GM19397 (cell line): ENCODE measurements around the gene B3GAT1.

ENCODE experiments used
- ATAC-seq: cut with Tn5 transposase; IDR thresholded peaks from one replicate; pipeline ENCODE4 v1.9.1; 2021; ENCODE audit warnings: mild to moderate bottlenecking, moderate library complexity; ENCODE audit not compliant: unreplicated experiment

B3GAT1 gene

GRCh38 chr11:134393638-134394037 is 18.4 kb downstream of the B3GAT1 start:
- no peak for ATAC-seq

DNA sequence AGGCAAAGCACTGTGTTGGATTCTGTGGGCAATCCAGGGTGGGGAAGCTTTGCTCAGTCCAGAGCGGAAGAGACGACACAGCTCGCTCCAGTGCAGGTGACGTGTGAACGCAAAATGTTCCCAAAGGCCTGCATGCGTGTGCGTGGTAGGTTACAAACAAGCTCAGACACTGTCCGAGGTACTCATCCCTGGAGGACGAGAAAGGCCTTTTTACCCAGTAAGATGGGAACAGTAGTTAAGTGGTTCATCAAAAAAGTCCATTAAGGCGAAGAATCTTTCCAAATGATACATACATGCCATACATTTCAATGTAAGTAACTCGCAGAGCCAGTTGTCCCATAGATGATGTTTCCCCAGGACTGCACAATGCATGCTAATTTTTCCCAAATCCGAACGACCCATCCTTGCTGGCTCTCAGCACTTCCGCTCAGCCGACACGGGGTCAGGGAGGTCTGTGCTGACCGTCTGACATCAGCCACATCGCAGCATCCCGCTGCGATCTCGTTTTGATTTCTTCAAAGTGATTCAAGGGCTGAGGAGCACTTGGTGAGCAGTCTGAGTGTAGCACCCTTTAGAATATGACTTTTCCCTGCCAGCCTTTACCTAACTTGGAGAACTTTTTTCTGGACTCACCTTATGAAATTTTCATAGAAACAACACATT is 19.0 kb downstream of the B3GAT1 start:
- ATAC-seq = no peak

GRCh38 chr11:134391656-134392055 is 20.4 kb downstream of the B3GAT1 start:
- ATAC-seq = no peak

GRCh38 chr11:134390706-134391569 is 21.1 kb downstream of the B3GAT1 start:
- ATAC-seq = no peak

DNA sequence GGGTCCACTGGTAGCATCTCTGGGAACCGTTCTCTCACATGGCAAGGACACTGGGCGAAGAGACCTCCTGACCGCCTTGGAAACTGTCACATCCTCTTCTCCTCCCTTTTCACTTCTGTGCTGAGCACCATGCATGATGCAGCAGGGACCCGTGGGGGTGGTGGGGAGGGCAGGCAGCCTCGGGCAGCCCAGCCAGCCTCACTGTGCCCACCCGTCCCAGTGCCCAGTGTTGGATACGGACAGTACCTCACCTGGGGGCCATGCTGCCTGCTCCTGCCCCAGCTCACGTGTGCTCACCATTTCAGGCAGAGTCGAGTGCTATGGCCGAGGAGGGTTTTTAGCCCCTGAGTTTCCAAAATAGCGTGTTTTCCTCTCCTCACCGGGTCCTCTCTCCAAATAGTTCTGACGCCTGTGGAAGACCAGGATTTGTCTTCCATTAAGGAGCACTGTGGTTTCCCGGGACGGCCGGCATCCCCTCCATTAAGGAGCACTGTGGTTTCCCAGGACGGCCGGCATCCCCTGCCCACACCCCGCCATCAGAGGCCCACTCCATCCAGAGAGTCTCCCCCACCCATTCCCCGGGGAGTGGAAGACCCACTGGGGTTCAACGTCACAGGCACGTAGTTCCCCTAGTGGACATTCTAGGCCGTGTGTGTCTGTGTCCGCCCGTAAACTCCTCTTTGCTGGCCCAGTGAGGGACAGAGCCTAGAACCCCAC is 22.4 kb downstream of the B3GAT1 start:
- ATAC-seq = no peak

- no peak for ATAC-seq
These were observed 23.5 kb downstream of the B3GAT1 start for GRCh38 chr11:134388590-134388989.

DNA sequence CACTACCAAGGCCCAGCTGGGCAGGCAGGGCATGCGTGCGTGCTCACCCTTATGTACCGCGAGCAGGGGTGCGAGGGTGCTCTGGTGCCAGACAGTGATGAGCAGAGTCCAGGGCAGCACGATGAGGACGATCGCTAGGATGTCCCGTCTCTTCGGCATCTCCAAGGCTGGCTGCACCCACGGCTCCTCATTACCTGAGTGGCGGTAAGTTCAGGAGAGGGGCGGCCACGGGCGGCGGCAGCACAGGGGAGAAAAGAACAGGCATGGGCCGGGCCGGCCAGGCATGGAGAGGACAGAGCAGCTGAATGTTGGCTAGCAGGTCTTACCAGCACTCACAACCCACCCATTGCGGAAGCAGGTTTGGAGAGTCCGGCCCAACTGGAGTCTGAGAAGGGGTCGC is 24.5 kb downstream of the B3GAT1 start:
- no peak for ATAC-seq

DNA sequence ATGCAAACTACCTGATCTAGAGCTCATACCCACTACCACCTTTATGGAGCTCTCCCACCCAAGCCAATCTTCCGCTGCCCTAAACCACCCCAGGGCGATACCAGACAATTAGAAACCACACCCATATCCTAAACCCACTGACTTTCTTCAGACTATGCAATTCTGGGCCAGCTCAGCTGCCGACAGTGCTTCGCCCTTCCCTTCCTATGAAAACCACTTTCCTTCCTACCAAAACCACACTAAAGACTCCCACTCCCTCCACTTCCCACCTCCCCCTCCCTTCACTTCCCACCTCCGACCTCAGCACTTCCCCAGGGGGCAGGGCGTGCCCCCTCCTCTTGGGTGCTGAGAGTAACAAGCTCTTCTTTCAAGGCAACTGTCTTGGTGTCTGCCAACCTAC is 25.1 kb downstream of the B3GAT1 start:
- ATAC-seq = no peak

DNA sequence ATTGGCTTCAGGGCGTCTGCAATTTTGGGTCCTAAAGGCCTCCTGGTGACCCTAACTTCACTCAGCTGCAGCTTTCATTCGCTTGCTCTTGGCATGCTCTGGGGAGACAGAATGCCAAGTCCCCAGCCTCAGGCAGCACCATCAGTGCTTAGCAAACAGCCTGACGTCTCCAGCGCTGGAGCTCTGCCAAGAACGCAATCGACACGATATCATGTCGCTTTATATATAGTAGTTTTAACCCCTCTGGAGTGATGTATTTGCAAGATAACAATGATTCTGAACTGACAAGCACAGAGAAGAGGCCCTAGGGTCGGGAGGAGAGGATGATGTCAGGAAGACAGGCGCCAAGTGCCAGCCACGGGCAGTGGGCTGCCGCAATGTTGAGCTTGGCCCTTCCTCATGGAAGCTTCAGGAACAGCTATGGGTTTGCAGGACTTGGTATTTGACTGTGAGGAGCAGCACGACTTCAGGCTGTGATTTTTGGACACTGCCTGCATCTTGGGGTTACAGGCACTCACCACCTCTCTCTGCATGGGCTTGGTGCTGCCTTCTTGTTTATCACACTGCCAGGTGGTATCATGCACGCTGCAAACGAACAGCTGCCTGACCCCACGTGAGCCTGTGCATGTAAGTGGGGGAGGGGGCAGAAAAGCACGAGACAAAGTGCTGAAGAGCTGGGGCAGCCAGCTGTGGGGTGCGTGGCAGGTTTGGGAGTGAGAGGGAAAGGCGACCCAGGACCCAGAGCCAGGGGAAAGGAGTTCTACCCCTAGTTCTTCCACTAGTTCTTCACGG is 26.1 kb downstream of the B3GAT1 start:
- ATAC-seq = no peak

DNA sequence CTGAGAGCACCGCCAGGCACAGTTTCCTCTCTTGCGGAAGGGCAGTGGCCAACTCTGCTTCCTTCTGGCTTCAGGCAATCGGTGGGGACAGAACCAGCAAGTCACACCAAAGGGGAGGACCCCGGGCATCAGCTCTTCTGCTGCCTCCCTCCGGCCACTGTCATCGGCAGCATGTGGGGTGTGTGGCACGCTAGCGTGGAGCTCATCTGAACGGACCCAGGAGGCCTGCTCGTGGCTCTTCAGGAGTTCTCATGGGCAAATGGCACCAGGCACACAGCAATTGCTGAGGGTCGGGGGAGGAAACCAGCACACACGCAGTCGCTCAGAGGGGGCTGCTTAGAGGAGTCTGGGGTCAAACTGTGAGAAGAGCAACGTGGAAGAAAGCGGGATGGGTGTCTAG is 26.9 kb downstream of the B3GAT1 start:
- ATAC-seq = no peak

DNA sequence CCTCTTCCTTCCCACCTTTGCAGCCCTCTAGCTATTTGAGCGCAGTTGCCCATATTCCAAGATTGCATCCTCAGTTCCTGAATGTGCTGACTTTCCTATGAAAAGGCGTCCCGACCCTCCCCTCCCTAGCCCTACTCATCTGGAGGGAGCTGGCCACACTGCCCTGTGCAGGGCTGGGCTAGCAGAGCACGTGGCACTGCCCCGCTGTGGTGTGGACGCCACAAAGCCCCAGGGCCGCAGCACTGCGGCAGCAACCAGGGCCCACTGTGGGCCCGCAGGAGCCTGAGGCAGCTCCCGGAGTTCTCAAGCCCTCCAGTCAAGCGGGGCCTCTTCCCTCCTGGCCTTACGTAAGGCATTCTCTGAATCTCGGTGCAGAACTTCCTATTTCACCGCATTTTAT is 27.6 kb downstream of the B3GAT1 start:
- ATAC-seq = no peak

GRCh38 chr11:134383576-134384221 is 28.3 kb downstream of the B3GAT1 start:
- ATAC-seq = no peak

GRCh38 chr11:134382830-134383229 is 29.2 kb downstream of the B3GAT1 start:
- ATAC-seq = no peak

GRCh38 chr11:134382257-134382656 is 29.8 kb downstream of the B3GAT1 start:
- no peak for ATAC-seq

DNA sequence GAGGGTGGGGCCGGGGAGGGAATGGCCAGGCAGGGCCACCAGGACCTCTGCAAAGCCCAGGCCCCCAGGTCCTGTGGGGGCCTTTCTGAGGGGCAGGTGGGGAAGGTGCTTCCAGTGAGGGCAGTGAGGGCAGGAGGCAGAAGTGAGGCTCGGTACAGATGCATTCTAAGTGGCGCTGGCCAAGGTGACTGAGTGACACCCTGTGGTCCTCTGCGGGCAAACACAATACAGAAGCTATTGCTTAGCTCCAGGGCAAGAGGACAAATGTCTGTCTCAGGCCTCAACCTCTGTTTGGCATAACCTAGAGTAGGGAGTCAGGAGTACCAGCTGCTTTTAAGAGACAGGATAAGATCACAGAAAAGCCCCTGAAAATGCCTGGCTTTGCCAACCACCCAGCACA is 31.3 kb downstream of the B3GAT1 start:
- ATAC-seq = no peak

DNA sequence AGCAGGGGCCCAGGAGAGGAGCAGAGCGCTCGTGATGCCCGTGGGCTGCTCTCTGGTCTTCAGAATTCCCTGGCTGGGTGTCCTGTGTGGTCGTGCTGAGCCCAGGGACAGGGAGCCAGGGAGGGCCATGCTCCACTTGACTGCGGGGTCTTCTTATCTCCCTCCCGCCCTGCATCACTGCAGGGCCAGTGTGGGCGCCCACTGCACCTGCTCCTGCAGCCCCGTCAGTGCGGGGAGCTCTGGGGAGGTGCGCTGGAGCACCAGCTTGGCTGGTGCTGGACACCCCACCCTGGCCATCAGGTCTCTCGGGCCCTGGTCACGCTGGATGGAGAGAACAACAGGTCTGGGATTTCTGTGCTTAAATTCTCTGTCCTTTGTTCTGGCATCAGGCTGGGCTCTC is 31.8 kb downstream of the B3GAT1 start:
- ATAC-seq = no peak

GRCh38 chr11:134379241-134379640 is 32.8 kb downstream of the B3GAT1 start:
- no peak for ATAC-seq

GRCh38 chr11:134377876-134378275 is 34.2 kb downstream of the B3GAT1 start:
- no peak for ATAC-seq

GRCh38 chr11:134376150-134376921 is 35.7 kb downstream of the B3GAT1 start:
- ATAC-seq = no peak
